H9 (cell line): ENCODE results near the gene COX8C. TPM values are rescaled to one million over a fixed set of nuclear protein-coding genes. Genes with fewer than 3 reads are reported as not detected.

Experiments
- DNase-seq: peaks from one replicate; pipeline ENCODE4 v3.0.0-alpha.2; 2017
- H2AFZ ChIP-seq: one replicate; pipeline ENCODE4 v1.6.1; 2013; ENCODE audit warnings: mild to moderate bottlenecking, low read length, control low read depth, moderate library complexity
- H2AK5ac ChIP-seq: 2 replicates; pipeline ENCODE4 v1.6.1; 2013; ENCODE audit warnings: low read length, control low read depth, mixed read lengths; ENCODE audit not compliant: insufficient read length
- H2BK120ac ChIP-seq: one replicate; pipeline ENCODE4 v1.6.1; 2013; ENCODE audit warnings: low read depth, mild to moderate bottlenecking, low read length, control low read depth, inconsistent platforms; ENCODE audit not compliant: poor library complexity, severe bottlenecking
- H2BK12ac ChIP-seq: 2 replicates; pipeline ENCODE4 v1.6.1; 2013; ENCODE audit warnings: low read length, control low read depth, mixed read lengths, low read depth; ENCODE audit not compliant: insufficient read length
- H2BK15ac ChIP-seq: 2 replicates; pipeline ENCODE4 v1.6.1; 2013; ENCODE audit warnings: low read depth, low read length, control low read depth
- H2BK20ac ChIP-seq: one replicate; pipeline ENCODE4 v1.6.1; 2013; ENCODE audit warnings: low read depth, mild to moderate bottlenecking, low read length, control low read depth, inconsistent platforms; ENCODE audit not compliant: poor library complexity, severe bottlenecking
- H2BK5ac ChIP-seq: 2 replicates; pipeline ENCODE4 v1.6.1; 2013; ENCODE audit warnings: low read length, control low read depth, mixed read lengths; ENCODE audit not compliant: insufficient read length
- H3K14ac ChIP-seq: 2 replicates; pipeline ENCODE4 v1.6.1; 2013; ENCODE audit warnings: low read length, control low read depth; ENCODE audit not compliant: insufficient read depth
- H3K18ac ChIP-seq: 2 replicates; pipeline ENCODE4 v1.6.1; 2013; ENCODE audit warnings: low read depth, mild to moderate bottlenecking, mixed read lengths, low read length, control low read depth; ENCODE audit not compliant: insufficient read length
- H3K23ac ChIP-seq: 2 replicates; pipeline ENCODE4 v1.6.1; 2013; ENCODE audit warnings: low read length, control low read depth, mixed read lengths, low read depth; ENCODE audit not compliant: insufficient read length
- H3K23me2 ChIP-seq: 2 replicates; pipeline ENCODE4 v1.6.1; 2013; ENCODE audit warnings: low read depth, mild to moderate bottlenecking, mixed read lengths, low read length, control low read depth; ENCODE audit not compliant: insufficient read length, poor library complexity, severe bottlenecking
- H3K27ac ChIP-seq: 2 replicates; pipeline ENCODE4 v1.5.1; 2013; ENCODE audit warnings: low read length, control low read depth, mixed read lengths, low read depth; ENCODE audit not compliant: insufficient read length
- H3K27me3 ChIP-seq: 2 replicates; pipeline ENCODE4 v1.6.1; 2013; ENCODE audit warnings: low read length, control low read depth, inconsistent platforms; ENCODE audit not compliant: insufficient read depth
- H3K4ac ChIP-seq: 2 replicates; pipeline ENCODE4 v1.6.1; 2013; ENCODE audit warnings: low read depth, mild to moderate bottlenecking, control low read depth, inconsistent platforms, low read length, moderate library complexity
- H3K4me1 ChIP-seq: 2 replicates; pipeline ENCODE4 v1.6.1; 2013; ENCODE audit warnings: low read length, control low read depth, inconsistent platforms; ENCODE audit not compliant: insufficient read depth
- H3K4me2 ChIP-seq: 2 replicates; pipeline ENCODE4 v1.6.1; 2013; ENCODE audit warnings: low read length, control low read depth, mixed read lengths; ENCODE audit not compliant: insufficient read length, insufficient read depth
- H3K56ac ChIP-seq: 2 replicates; pipeline ENCODE4 v1.6.1; 2013; ENCODE audit warnings: low read depth, mild to moderate bottlenecking, mixed read lengths, low read length, control low read depth; ENCODE audit not compliant: insufficient read length
- H3K79me1 ChIP-seq: 2 replicates; pipeline ENCODE4 v1.6.1; 2013; ENCODE audit warnings: low read depth, mild to moderate bottlenecking, moderate library complexity, low read length, control low read depth, inconsistent platforms; ENCODE audit not compliant: insufficient read depth, poor library complexity, severe bottlenecking
- H3K79me2 ChIP-seq: 2 replicates; pipeline ENCODE4 v1.6.1; 2013; ENCODE audit warnings: low read length, control low read depth, inconsistent platforms; ENCODE audit not compliant: insufficient read depth
- H3K9ac ChIP-seq: 2 replicates; pipeline ENCODE4 v1.6.1; 2013; ENCODE audit warnings: low read length, control low read depth, mixed read lengths; ENCODE audit not compliant: insufficient read length; ENCODE audit errors: extremely low read depth
- H3K9me3 ChIP-seq: one replicate; pipeline ENCODE4 v1.6.1; 2013; ENCODE audit warnings: low read depth, low read length, inconsistent platforms; ENCODE audit not compliant: control insufficient read depth
- H3T11ph ChIP-seq: one replicate; pipeline ENCODE4 v1.6.1; 2013; ENCODE audit warnings: mild to moderate bottlenecking, low read length, control low read depth, inconsistent platforms
- H4K20me1 ChIP-seq: one replicate; pipeline ENCODE4 v1.6.1; 2013; ENCODE audit not compliant: control insufficient read depth, insufficient read length, insufficient read depth
- H4K5ac ChIP-seq: 2 replicates; pipeline ENCODE4 v1.6.1; 2013; ENCODE audit warnings: low read depth, mild to moderate bottlenecking, mixed read lengths, low read length, control low read depth; ENCODE audit not compliant: insufficient read length
- H4K8ac ChIP-seq: replicated peaks from 2 replicates; pipeline ENCODE4 v1.6.1; 2013; ENCODE audit warnings: low read length, control low read depth, mixed read lengths, low read depth; ENCODE audit not compliant: insufficient read length
- H4K91ac ChIP-seq: 2 replicates; pipeline ENCODE4 v1.6.1; 2013; ENCODE audit warnings: low read depth, mild to moderate bottlenecking, moderate library complexity, mixed read lengths, low read length, control low read depth; ENCODE audit not compliant: insufficient read length
- H3K27ac Mint-ChIP-seq, 3 experiments: 2 replicates in 2 of 3; 3 replicates in 1 of 3; pipeline ENCODE4 v1.8.0; 2020 to 2021; ENCODE audit warnings: mixed read lengths in 3 of 3, mild to moderate bottlenecking in 1 of 3, moderate library complexity in 1 of 3
- H3K27me3 Mint-ChIP-seq: 2 replicates; pipeline ENCODE4 v1.8.0; 2021; ENCODE audit warnings: low read depth, mild to moderate bottlenecking, moderate library complexity, mixed read lengths
- H3K36me3 Mint-ChIP-seq, 3 experiments: 2 replicates in 2 of 3; 3 replicates in 1 of 3; pipeline ENCODE4 v1.8.0; 2020 to 2021; ENCODE audit warnings: low read depth in 3 of 3, mixed read lengths in 3 of 3; ENCODE audit not compliant: insufficient read depth in 1 of 3
- H3K4me1 Mint-ChIP-seq, 2 experiments: 2 replicates each; pipeline ENCODE4 v1.8.0; 2020; ENCODE audit warnings: mixed read lengths in 2 of 2
- H3K4me3 Mint-ChIP-seq, 2 experiments: 2 replicates in 1 of 2; 3 replicates in 1 of 2; pipeline ENCODE4 v1.8.0; 2020 to 2021; ENCODE audit warnings: mild to moderate bottlenecking in 2 of 2, mixed read lengths in 2 of 2, moderate library complexity in 1 of 2
- H3K9me3 Mint-ChIP-seq, 2 experiments: 2 replicates in 1 of 2; 3 replicates in 1 of 2; pipeline ENCODE4 v1.8.0; 2020; ENCODE audit warnings: mild to moderate bottlenecking in 2 of 2, mixed read lengths in 2 of 2, moderate library complexity in 1 of 2
- WGBS: extraction: QIAGEN DNeasy Blood & Tissue Kit; methylation state at CpG from one replicate; pipeline ENCODE4 v1.1.7; 2013; ENCODE audit warnings: missing lambda C conversion rate, low lambda C conversion rate, mixed read lengths; ENCODE audit not compliant: insufficient read length; ENCODE audit errors: extremely low coverage; 5-methylcytosine and 5-hydroxymethylcytosine counted together
- total RNA-seq: library from RNA; stranded (reverse); gene quantifications from 2 replicates; pipeline ENCODE4 v1.2.1, GENCODE V29; 2021
- TF ChIP-seq, protein P1 (sequence below): fragments of 200-600 bp; sonication (generic); conservative IDR thresholded peaks from 3 replicates; pipeline ENCODE4 v1.8.0; 2021; ENCODE audit warnings: antibody characterized with exemption, mild to moderate bottlenecking

Gene COX8C
- total RNA-seq, 1 experiment from 2014 or later = not detected

DNA sequence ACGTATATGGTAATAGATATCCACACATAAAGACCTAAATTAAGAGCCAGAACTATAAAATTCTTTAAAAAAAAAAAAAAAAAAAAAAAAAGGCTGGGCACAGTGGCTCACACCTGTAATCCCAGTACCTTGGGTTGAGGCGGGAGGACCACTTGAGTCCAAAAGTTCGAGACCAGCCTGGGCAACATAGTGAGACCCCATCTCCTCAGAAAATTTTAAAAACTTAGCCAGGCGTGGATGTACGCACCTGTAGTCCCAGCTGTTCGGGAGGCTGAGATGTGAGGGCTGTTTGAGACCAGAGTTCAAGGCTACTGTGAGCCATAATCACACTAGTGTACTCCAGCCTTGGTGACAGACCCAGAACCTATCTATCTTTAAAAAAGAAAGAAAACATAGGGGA is 18.4 kb upstream of the COX8C start:
- no peak overlapping the region for H3K9ac ChIP-seq
- no peak overlapping the region for H2AFZ ChIP-seq
- no peak overlapping the region for H3K18ac ChIP-seq
- H2BK12ac ChIP-seq = no peak overlapping the region
- peaks cover 5% of the 10 kb centered on the region for H3K23me2 ChIP-seq
- no peaks in the 10 kb centered on the region for H4K20me1 ChIP-seq
- H3K4ac ChIP-seq = no peak overlapping the region
- Mint-ChIP-seq H3K4me1 (peaks cover 24% of the 10 kb centered on the region in 2 experiments), H3K27ac (no peak overlapping the region), H3K36me3 (peaks cover 0 to 3% (median 0%) of the 10 kb centered on the region in 3 experiments; a peak in 1 of 7 replicates), H3K27me3 (no peaks in the 10 kb centered on the region), H3K9me3 (no peaks in the 10 kb centered on the region), H3K4me3 (no peak overlapping the region)
- H3K56ac ChIP-seq = no peak overlapping the region
- no peak overlapping the region for H4K5ac ChIP-seq
- no peak overlapping the region for H2BK120ac ChIP-seq
- WGBS = no CpG with 5 or more reads among the region's 6 CpGs
- peaks cover 14% of the 10 kb centered on the region for H3K79me1 ChIP-seq
- H2BK20ac ChIP-seq = no peak overlapping the region
- peaks cover 37% of the 10 kb centered on the region for H3K79me2 ChIP-seq
- no peak overlapping the region for H3T11ph ChIP-seq
- H3K4me1 ChIP-seq = no peaks in the 10 kb centered on the region; the same call in 1 of the 2 replicates
- H2BK15ac ChIP-seq = no peak overlapping the region
- no peak overlapping the region for H4K8ac ChIP-seq
- H2AK5ac ChIP-seq = no peak overlapping the region
- H3K14ac ChIP-seq = no peak overlapping the region
- no peak for DNase-seq
- no peaks in the 10 kb centered on the region for H3K9me3 ChIP-seq
- TF ChIP-seq, protein P1, sequence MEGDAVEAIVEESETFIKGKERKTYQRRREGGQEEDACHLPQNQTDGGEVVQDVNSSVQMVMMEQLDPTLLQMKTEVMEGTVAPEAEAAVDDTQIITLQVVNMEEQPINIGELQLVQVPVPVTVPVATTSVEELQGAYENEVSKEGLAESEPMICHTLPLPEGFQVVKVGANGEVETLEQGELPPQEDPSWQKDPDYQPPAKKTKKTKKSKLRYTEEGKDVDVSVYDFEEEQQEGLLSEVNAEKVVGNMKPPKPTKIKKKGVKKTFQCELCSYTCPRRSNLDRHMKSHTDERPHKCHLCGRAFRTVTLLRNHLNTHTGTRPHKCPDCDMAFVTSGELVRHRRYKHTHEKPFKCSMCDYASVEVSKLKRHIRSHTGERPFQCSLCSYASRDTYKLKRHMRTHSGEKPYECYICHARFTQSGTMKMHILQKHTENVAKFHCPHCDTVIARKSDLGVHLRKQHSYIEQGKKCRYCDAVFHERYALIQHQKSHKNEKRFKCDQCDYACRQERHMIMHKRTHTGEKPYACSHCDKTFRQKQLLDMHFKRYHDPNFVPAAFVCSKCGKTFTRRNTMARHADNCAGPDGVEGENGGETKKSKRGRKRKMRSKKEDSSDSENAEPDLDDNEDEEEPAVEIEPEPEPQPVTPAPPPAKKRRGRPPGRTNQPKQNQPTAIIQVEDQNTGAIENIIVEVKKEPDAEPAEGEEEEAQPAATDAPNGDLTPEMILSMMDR = no peak
- H3K23ac ChIP-seq = no peak overlapping the region
- H2BK5ac ChIP-seq = no peak overlapping the region
- H3K27me3 ChIP-seq = no peaks in the 10 kb centered on the region
- H4K91ac ChIP-seq = no peak overlapping the region
- H3K27ac ChIP-seq = no peak overlapping the region
- no peak overlapping the region for H3K4me2 ChIP-seq
